ENCODE data around the gene DLG1. TPM values are rescaled to one million over a fixed set of nuclear protein-coding genes. Genes with fewer than 3 reads are reported as not detected.

The DLG1 gene
- total and polyA plus RNA-seq, 2 experiments from 2014 or later: 27.6 to 98.0 TPM

GRCh38 chr3:197136744-197137143 lies 161.7 kb downstream of the DLG1 start:
- H3K4me2 ChIP-seq: no peak overlapping the region
- H4K20me1 ChIP-seq (replicated peaks; ENCODE audit: insufficient read depth): no peaks in the 10 kb centered on the region
- peaks cover 42% of the 10 kb centered on the region for H3K36me3 Mint-ChIP-seq (ENCODE audit: low read depth)
- H3K9me2 ChIP-seq (ENCODE audit: insufficient read depth): no peaks in the 10 kb centered on the region
- H3K9me3 Mint-ChIP-seq: no peaks in the 10 kb centered on the region
- H3K4me3 ChIP-seq: no peak overlapping the region
- H3K27ac Mint-ChIP-seq: no peak overlapping the region
- no peak overlapping the region for H2AFZ ChIP-seq
- no peaks in the 10 kb centered on the region for H3K4me1 Mint-ChIP-seq
- no peaks in the 10 kb centered on the region for H3K79me2 ChIP-seq (replicated peaks; ENCODE audit: insufficient read depth)
- H3K4me1 ChIP-seq (ENCODE audit: insufficient read depth): no peaks in the 10 kb centered on the region
- no peak overlapping the region for H3K4me3 Mint-ChIP-seq
- TF ChIP-seq ZNF462 (CRISPR knock-in tag; IDR thresholded peaks at IDR 0.05) (no peak), ZNF114 (CRISPR knock-in tag; IDR thresholded peaks at IDR 0.05) (no peak)
- H3K36me3 ChIP-seq (ENCODE audit: insufficient read depth): peaks cover 22% of the 10 kb centered on the region
- ATAC-seq: no peak
- H3K27ac ChIP-seq (ENCODE audit: low read depth): no peak overlapping the region
- no peaks in the 10 kb centered on the region for H3K27me3 Mint-ChIP-seq (ENCODE audit: insufficient read depth, low read depth, poor library complexity)
- no peaks in the 10 kb centered on the region for H3K27me3 ChIP-seq (ENCODE audit: insufficient read depth)
- H3F3A ChIP-seq (replicated peaks; ENCODE audit: low read depth): no peaks in the 10 kb centered on the region
- no peak for DNase-seq (ENCODE audit: low spot score)

GRCh38 chr3:197135212-197135611 lies 163.2 kb downstream of the DLG1 start:
- H3F3A ChIP-seq (replicated peaks; ENCODE audit: low read depth): no peaks in the 10 kb centered on the region
- H3K4me1 ChIP-seq (ENCODE audit: insufficient read depth): no peaks in the 10 kb centered on the region
- no peak overlapping the region for H3K4me3 ChIP-seq
- no peaks in the 10 kb centered on the region for H3K27me3 ChIP-seq (ENCODE audit: insufficient read depth)
- Mint-ChIP-seq H3K27me3 (ENCODE audit: insufficient read depth, low read depth, poor library complexity) (no peaks in the 10 kb centered on the region), H3K4me1 (no peaks in the 10 kb centered on the region), H3K36me3 (ENCODE audit: low read depth) (peaks cover 43% of the 10 kb centered on the region), H3K9me3 (no peaks in the 10 kb centered on the region), H3K4me3 (no peak overlapping the region), H3K27ac (no peak overlapping the region)
- ATAC-seq (no peak), DNase-seq (ENCODE audit: low spot score) (no peak)
- no peaks in the 10 kb centered on the region for H3K9me2 ChIP-seq (ENCODE audit: insufficient read depth)
- H3K27ac ChIP-seq (ENCODE audit: low read depth): no peak overlapping the region
- no peaks in the 10 kb centered on the region for H4K20me1 ChIP-seq (replicated peaks; ENCODE audit: insufficient read depth)
- no peak overlapping the region for H2AFZ ChIP-seq
- TF ChIP-seq NANOG (IDR thresholded peaks at IDR 0.05; ENCODE audit: borderline replicate concordance) (no peak), EZH2phosphoT487 (IDR thresholded peaks at IDR 0.05; ENCODE audit: unreplicated experiment) (no peak), ZNF114 (CRISPR knock-in tag; IDR thresholded peaks at IDR 0.05) (no peak), EZH2 (IDR thresholded peaks at IDR 0.05; ENCODE audit: low read depth, unreplicated experiment) (no peak), STAT1 (IDR thresholded peaks at IDR 0.05; ENCODE audit: unreplicated experiment) (no peak), CREB1 (CRISPR knock-in tag; IDR thresholded peaks at IDR 0.05; ENCODE audit: low read depth) (no peak), POLR2AphosphoS5 (IDR thresholded peaks at IDR 0.05; ENCODE audit: low read depth) (no peak)
- TF ChIP-seq, protein P1, sequence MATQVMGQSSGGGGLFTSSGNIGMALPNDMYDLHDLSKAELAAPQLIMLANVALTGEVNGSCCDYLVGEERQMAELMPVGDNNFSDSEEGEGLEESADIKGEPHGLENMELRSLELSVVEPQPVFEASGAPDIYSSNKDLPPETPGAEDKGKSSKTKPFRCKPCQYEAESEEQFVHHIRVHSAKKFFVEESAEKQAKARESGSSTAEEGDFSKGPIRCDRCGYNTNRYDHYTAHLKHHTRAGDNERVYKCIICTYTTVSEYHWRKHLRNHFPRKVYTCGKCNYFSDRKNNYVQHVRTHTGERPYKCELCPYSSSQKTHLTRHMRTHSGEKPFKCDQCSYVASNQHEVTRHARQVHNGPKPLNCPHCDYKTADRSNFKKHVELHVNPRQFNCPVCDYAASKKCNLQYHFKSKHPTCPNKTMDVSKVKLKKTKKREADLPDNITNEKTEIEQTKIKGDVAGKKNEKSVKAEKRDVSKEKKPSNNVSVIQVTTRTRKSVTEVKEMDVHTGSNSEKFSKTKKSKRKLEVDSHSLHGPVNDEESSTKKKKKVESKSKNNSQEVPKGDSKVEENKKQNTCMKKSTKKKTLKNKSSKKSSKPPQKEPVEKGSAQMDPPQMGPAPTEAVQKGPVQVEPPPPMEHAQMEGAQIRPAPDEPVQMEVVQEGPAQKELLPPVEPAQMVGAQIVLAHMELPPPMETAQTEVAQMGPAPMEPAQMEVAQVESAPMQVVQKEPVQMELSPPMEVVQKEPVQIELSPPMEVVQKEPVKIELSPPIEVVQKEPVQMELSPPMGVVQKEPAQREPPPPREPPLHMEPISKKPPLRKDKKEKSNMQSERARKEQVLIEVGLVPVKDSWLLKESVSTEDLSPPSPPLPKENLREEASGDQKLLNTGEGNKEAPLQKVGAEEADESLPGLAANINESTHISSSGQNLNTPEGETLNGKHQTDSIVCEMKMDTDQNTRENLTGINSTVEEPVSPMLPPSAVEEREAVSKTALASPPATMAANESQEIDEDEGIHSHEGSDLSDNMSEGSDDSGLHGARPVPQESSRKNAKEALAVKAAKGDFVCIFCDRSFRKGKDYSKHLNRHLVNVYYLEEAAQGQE (IDR thresholded peaks at IDR 0.05; ENCODE audit: unreplicated experiment): no peak
- H3K36me3 ChIP-seq (ENCODE audit: insufficient read depth): peaks cover 22% of the 10 kb centered on the region
- H3K79me2 ChIP-seq (replicated peaks; ENCODE audit: insufficient read depth): no peaks in the 10 kb centered on the region
- no peak overlapping the region for H3K4me2 ChIP-seq
